22Rv1 (cell line): ENCODE results near the gene MAP3K10.

Experiments
- ZFX ChIP-seq: fragments of 450-650 bp; IDR thresholded peaks from 2 replicates; pipeline ENCODE4 v1.6.1; 2017; ENCODE audit warnings: antibody characterized with exemption, borderline replicate concordance
- TF ChIP-seq, protein P1 (sequence below): fragments of 450-650 bp; IDR thresholded peaks from 2 replicates; pipeline ENCODE4 v1.5.1; 2017; ENCODE audit warnings: mild to moderate bottlenecking

DNA sequence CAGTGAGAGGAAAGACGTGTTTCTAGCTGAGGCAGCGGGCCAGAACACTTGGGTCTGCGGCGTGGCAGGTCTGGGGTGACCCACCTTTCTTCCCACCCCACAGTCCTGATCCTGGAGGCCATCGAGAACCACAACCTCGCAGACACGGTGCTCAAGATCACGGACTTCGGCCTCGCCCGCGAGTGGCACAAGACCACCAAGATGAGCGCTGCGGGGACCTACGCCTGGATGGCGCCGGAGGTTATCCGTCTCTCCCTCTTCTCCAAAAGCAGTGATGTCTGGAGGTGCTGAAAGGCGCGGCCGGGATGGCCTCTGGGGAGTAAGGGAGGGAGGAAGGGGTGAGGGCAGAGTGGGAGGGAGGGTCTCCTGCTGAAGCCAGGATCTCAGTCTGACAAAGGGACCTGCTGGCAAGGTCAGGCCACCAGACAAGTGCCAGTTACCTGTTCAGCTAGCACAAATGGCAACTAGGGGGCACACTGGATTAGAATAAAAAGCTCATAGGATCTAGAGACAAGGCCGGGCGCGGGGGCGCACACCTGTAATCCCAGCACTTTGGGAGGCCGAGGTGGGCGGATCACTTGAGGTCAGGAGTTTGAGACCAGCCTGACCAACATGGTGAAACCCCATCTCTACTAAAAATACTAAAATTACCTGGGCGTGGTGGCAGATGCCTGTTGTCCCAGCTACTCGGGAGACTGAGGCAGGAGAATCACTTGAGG is 7.2 kb downstream of the MAP3K10 start:
- TF ChIP-seq, protein P1, sequence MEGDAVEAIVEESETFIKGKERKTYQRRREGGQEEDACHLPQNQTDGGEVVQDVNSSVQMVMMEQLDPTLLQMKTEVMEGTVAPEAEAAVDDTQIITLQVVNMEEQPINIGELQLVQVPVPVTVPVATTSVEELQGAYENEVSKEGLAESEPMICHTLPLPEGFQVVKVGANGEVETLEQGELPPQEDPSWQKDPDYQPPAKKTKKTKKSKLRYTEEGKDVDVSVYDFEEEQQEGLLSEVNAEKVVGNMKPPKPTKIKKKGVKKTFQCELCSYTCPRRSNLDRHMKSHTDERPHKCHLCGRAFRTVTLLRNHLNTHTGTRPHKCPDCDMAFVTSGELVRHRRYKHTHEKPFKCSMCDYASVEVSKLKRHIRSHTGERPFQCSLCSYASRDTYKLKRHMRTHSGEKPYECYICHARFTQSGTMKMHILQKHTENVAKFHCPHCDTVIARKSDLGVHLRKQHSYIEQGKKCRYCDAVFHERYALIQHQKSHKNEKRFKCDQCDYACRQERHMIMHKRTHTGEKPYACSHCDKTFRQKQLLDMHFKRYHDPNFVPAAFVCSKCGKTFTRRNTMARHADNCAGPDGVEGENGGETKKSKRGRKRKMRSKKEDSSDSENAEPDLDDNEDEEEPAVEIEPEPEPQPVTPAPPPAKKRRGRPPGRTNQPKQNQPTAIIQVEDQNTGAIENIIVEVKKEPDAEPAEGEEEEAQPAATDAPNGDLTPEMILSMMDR = no peak
- no peak for TF ChIP-seq ZFX
